GM12891 (cell line): Measurements from ENCODE around the gene GRAMD1B.
"Not testable (repeated sequence)": the region's sequence is repeated elsewhere in the genome, so short reads cannot be mapped to it uniquely, and the experiment has no call there.

Experiments
- DNase-seq: peaks from one replicate; pipeline ENCODE4 v3.0.0; 2011; ENCODE audit warnings: low spot score; ENCODE audit not compliant: insufficient read length
- FAIRE-seq: peaks from 2 replicates; lab custom pipeline; 2011; peaks lifted over from hg19 to GRCh38; lab: Jason Lieb, UNC
- PAX5 ChIP-seq: IDR thresholded peaks from 2 replicates; pipeline ENCODE4 v1.6.1; 2011; ENCODE audit warnings: low read length, moderate library complexity, mild to moderate bottlenecking; ENCODE audit not compliant: insufficient read depth, severe bottlenecking
- POLR2A ChIP-seq: IDR thresholded peaks from 2 replicates; pipeline ENCODE4 v1.6.1; 2011; ENCODE audit warnings: low read depth, low read length, control low read depth
- POLR2AphosphoS5 ChIP-seq: IDR thresholded peaks from 2 replicates; pipeline ENCODE4 v1.6.1; 2011; ENCODE audit warnings: low read depth, low read length, control low read depth
- POU2F2 ChIP-seq: IDR thresholded peaks from 2 replicates; pipeline ENCODE4 v1.6.1; 2011; ENCODE audit warnings: low read depth, mild to moderate bottlenecking, control low read depth, low read length, moderate library complexity
- SPI1 ChIP-seq: IDR thresholded peaks from 2 replicates; pipeline ENCODE4 v1.6.1; 2011; ENCODE audit warnings: low read depth, low read length, control low read depth
- TAF1 ChIP-seq: IDR thresholded peaks from 2 replicates; pipeline ENCODE4 v1.6.1; 2011; ENCODE audit warnings: low read depth, low read length, control low read depth

Gene GRAMD1B

GRCh38 chr11:123505546-123506299 is 75.7 kb downstream of the GRAMD1B start:
- FAIRE-seq: peak; percentile 88
- TF ChIP-seq POLR2AphosphoS5 (no peak), PAX5 (no peak), POLR2A (no peak), SPI1 (0 out of 2 replicates have a peak, but pooled peaks have one; percentile 22), POU2F2 (no peak)
- DNase-seq: no peak

GRCh38 chr11:123507043-123507442 is 77.0 kb downstream of the GRAMD1B start:
- FAIRE-seq: no peak
- TF ChIP-seq POU2F2: no peak
- TF ChIP-seq POLR2AphosphoS5: no peak
- TF ChIP-seq PAX5: no peak
- no peak for TF ChIP-seq SPI1
- no peak for TF ChIP-seq POLR2A
- no peak for DNase-seq

GRCh38 chr11:123509737-123510578 is 79.9 kb downstream of the GRAMD1B start:
- FAIRE-seq (no peak), DNase-seq (no peak)
- TF ChIP-seq PAX5 (no peak), POU2F2 (no peak), POLR2AphosphoS5 (no peak), POLR2A (no peak), SPI1 (no peak), TAF1 (no peak)

- FAIRE-seq: no peak
- TF ChIP-seq PAX5: no peak
- DNase-seq: no peak
Observed at GRCh38 chr11:123510579-123510905, 80.5 kb downstream of the GRAMD1B start.

GRCh38 chr11:123511037-123511870 is 81.2 kb downstream of the GRAMD1B start:
- FAIRE-seq (peak; percentile 93), DNase-seq (peak; percentile 62)
- TF ChIP-seq SPI1 (no peak), PAX5 (no peak), POU2F2 (0 out of 2 replicates have a peak, but pooled peaks have one; percentile 6), TAF1 (no peak), POLR2A (no peak), POLR2AphosphoS5 (no peak)

- not testable (repeated sequence) for DNase-seq, FAIRE-seq
Observed at GRCh38 chr11:123513309-123513708, 83.2 kb downstream of the GRAMD1B start.

GRCh38 chr11:123516238-123516637 is 86.2 kb downstream of the GRAMD1B start:
- FAIRE-seq: no peak
- TF ChIP-seq SPI1 (no peak), POU2F2 (no peak), TAF1 (no peak), POLR2A (no peak), POLR2AphosphoS5 (no peak), PAX5 (no peak)
- DNase-seq: no peak

- DNase-seq (no peak), FAIRE-seq (peak; percentile 94)
- TF ChIP-seq POU2F2: 0 out of 2 replicates have a peak, but pooled peaks have one; percentile 6
- no peak for TF ChIP-seq PAX5
- TF ChIP-seq POLR2AphosphoS5: no peak
- TF ChIP-seq SPI1: no peak
- no peak for TF ChIP-seq TAF1
- no peak for TF ChIP-seq POLR2A
Observed at GRCh38 chr11:123517559-123518364, 87.7 kb downstream of the GRAMD1B start.

- TF ChIP-seq POU2F2: no peak
- TF ChIP-seq TAF1: no peak
- no peak for TF ChIP-seq POLR2A
- TF ChIP-seq SPI1: no peak
- no peak for TF ChIP-seq POLR2AphosphoS5
- no peak for TF ChIP-seq PAX5
- DNase-seq: no peak
- peak; percentile 82 for FAIRE-seq
Observed at GRCh38 chr11:123518496-123519054, 88.5 kb downstream of the GRAMD1B start.
